SK-N-SH (cell line): ENCODE measurements around the gene MARCHF3.

ENCODE experiments used
- ELF1 ChIP-seq: IDR thresholded peaks from 2 replicates; pipeline ENCODE4 v1.4.0; 2012
- EZH2phosphoT487 ChIP-seq: fragments of 200-600 bp; sonication (generic); IDR thresholded peaks from 2 replicates; pipeline ENCODE4 v1.6.1; 2017; ENCODE audit warnings: low read depth, mixed run types, mild to moderate bottlenecking, antibody characterized with exemption, moderate library complexity, borderline replicate concordance
- GABPA ChIP-seq: IDR thresholded peaks from 2 replicates; pipeline ENCODE4 v1.4.0; 2012; ENCODE audit warnings: low read depth, mild to moderate bottlenecking
- GATA2 ChIP-seq: sonication (generic); formaldehyde crosslinking; IDR thresholded peaks from 2 replicates; pipeline ENCODE4 v1.5.0; 2020; ENCODE audit warnings: mild to moderate bottlenecking, missing genetic modification reagents
- NRF1 ChIP-seq: IDR thresholded peaks from 2 replicates; pipeline ENCODE4 v1.6.1; 2012; ENCODE audit warnings: low read depth, mild to moderate bottlenecking, low read length
- POLR2AphosphoS5 ChIP-seq: IDR thresholded peaks from 2 replicates; pipeline ENCODE4 v1.6.1; 2012; ENCODE audit warnings: low read depth, low read length
- TCF12 ChIP-seq: IDR thresholded peaks from 2 replicates; pipeline ENCODE4 v1.4.0; 2012
- TEAD4 ChIP-seq: IDR thresholded peaks from 2 replicates; pipeline ENCODE4 v1.4.0; 2012; ENCODE audit warnings: mild to moderate bottlenecking, borderline replicate concordance; ENCODE audit not compliant: insufficient read depth
- TF ChIP-seq, protein P1 (sequence below): fragments of 150-350 bp; IDR thresholded peaks from 2 replicates; pipeline ENCODE4 v1.6.1; 2017; ENCODE audit warnings: antibody characterized with exemption, low read length, low read depth, borderline replicate concordance
- TF ChIP-seq, protein P2 (sequence below): fragments of 200-600 bp; sonication (generic); IDR thresholded peaks from 2 replicates; pipeline ENCODE4 v1.6.1; 2017; ENCODE audit warnings: antibody characterized with exemption, mild to moderate bottlenecking, moderate library complexity
- TF ChIP-seq, protein P3 (sequence below): IDR thresholded peaks from 2 replicates; pipeline ENCODE4; 2012
- TF ChIP-seq, protein P4 (sequence below): IDR thresholded peaks from 2 replicates; pipeline ENCODE4 v1.4.0; 2012; ENCODE audit warnings: low read depth, borderline replicate concordance
- TF ChIP-seq, protein P5 (sequence below): IDR thresholded peaks from 2 replicates; pipeline ENCODE4 v1.6.1; 2012; ENCODE audit warnings: mild to moderate bottlenecking, low read depth, low read length, moderate library complexity

- TF ChIP-seq, protein P1, sequence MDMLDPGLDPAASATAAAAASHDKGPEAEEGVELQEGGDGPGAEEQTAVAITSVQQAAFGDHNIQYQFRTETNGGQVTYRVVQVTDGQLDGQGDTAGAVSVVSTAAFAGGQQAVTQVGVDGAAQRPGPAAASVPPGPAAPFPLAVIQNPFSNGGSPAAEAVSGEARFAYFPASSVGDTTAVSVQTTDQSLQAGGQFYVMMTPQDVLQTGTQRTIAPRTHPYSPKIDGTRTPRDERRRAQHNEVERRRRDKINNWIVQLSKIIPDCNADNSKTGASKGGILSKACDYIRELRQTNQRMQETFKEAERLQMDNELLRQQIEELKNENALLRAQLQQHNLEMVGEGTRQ = no peak
- TF ChIP-seq, protein P2, sequence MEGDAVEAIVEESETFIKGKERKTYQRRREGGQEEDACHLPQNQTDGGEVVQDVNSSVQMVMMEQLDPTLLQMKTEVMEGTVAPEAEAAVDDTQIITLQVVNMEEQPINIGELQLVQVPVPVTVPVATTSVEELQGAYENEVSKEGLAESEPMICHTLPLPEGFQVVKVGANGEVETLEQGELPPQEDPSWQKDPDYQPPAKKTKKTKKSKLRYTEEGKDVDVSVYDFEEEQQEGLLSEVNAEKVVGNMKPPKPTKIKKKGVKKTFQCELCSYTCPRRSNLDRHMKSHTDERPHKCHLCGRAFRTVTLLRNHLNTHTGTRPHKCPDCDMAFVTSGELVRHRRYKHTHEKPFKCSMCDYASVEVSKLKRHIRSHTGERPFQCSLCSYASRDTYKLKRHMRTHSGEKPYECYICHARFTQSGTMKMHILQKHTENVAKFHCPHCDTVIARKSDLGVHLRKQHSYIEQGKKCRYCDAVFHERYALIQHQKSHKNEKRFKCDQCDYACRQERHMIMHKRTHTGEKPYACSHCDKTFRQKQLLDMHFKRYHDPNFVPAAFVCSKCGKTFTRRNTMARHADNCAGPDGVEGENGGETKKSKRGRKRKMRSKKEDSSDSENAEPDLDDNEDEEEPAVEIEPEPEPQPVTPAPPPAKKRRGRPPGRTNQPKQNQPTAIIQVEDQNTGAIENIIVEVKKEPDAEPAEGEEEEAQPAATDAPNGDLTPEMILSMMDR = no peak
- TF ChIP-seq GATA2 (CRISPR knock-in tag) = no peak
- no peak for TF ChIP-seq GABPA
- no peak for TF ChIP-seq NRF1
- TF ChIP-seq, protein P3, sequence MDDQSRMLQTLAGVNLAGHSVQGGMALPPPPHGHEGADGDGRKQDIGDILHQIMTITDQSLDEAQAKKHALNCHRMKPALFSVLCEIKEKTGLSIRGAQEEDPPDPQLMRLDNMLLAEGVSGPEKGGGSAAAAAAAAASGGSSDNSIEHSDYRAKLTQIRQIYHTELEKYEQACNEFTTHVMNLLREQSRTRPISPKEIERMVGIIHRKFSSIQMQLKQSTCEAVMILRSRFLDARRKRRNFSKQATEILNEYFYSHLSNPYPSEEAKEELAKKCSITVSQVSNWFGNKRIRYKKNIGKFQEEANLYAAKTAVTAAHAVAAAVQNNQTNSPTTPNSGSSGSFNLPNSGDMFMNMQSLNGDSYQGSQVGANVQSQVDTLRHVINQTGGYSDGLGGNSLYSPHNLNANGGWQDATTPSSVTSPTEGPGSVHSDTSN = no peak
- TF ChIP-seq EZH2phosphoT487 = no peak
- TF ChIP-seq, protein P4, sequence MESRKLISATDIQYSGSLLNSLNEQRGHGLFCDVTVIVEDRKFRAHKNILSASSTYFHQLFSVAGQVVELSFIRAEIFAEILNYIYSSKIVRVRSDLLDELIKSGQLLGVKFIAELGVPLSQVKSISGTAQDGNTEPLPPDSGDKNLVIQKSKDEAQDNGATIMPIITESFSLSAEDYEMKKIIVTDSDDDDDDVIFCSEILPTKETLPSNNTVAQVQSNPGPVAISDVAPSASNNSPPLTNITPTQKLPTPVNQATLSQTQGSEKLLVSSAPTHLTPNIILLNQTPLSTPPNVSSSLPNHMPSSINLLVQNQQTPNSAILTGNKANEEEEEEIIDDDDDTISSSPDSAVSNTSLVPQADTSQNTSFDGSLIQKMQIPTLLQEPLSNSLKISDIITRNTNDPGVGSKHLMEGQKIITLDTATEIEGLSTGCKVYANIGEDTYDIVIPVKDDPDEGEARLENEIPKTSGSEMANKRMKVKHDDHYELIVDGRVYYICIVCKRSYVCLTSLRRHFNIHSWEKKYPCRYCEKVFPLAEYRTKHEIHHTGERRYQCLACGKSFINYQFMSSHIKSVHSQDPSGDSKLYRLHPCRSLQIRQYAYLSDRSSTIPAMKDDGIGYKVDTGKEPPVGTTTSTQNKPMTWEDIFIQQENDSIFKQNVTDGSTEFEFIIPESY = no peak
- no peak for TF ChIP-seq POLR2AphosphoS5
- TF ChIP-seq TCF12 = no peak
- no peak for TF ChIP-seq TEAD4
- no peak for TF ChIP-seq ELF1
- TF ChIP-seq, protein P5, sequence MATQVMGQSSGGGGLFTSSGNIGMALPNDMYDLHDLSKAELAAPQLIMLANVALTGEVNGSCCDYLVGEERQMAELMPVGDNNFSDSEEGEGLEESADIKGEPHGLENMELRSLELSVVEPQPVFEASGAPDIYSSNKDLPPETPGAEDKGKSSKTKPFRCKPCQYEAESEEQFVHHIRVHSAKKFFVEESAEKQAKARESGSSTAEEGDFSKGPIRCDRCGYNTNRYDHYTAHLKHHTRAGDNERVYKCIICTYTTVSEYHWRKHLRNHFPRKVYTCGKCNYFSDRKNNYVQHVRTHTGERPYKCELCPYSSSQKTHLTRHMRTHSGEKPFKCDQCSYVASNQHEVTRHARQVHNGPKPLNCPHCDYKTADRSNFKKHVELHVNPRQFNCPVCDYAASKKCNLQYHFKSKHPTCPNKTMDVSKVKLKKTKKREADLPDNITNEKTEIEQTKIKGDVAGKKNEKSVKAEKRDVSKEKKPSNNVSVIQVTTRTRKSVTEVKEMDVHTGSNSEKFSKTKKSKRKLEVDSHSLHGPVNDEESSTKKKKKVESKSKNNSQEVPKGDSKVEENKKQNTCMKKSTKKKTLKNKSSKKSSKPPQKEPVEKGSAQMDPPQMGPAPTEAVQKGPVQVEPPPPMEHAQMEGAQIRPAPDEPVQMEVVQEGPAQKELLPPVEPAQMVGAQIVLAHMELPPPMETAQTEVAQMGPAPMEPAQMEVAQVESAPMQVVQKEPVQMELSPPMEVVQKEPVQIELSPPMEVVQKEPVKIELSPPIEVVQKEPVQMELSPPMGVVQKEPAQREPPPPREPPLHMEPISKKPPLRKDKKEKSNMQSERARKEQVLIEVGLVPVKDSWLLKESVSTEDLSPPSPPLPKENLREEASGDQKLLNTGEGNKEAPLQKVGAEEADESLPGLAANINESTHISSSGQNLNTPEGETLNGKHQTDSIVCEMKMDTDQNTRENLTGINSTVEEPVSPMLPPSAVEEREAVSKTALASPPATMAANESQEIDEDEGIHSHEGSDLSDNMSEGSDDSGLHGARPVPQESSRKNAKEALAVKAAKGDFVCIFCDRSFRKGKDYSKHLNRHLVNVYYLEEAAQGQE = no peak
Measured at GRCh38 chr5:127004721-127005120, 25.6 kb downstream of the MARCHF3 start.
